ENCODE data around the gene TSHZ2.

Gene TSHZ2

GRCh38 chr20:53208110-53208832, 236.1 kb downstream of the TSHZ2 start:
- no peak for DNase-seq (ENCODE audit: low spot score)

- DNase-seq (ENCODE audit: low spot score) = no peak
Measured at GRCh38 chr20:53210041-53210440, 237.9 kb downstream of the TSHZ2 start.

- no peak for DNase-seq (ENCODE audit: low spot score)
Measured at GRCh38 chr20:53210931-53211330, 238.8 kb downstream of the TSHZ2 start.

GRCh38 chr20:53212018-53212417, 239.9 kb downstream of the TSHZ2 start:
- no peak for DNase-seq (ENCODE audit: low spot score)

GRCh38 chr20:53214392-53214791, 242.2 kb downstream of the TSHZ2 start:
- DNase-seq (ENCODE audit: low spot score) = no peak

GRCh38 chr20:53215166-53215565, 243.0 kb downstream of the TSHZ2 start:
- no peak for DNase-seq (ENCODE audit: low spot score)

GRCh38 chr20:53216478-53216855, 244.3 kb downstream of the TSHZ2 start:
- no peak for DNase-seq (ENCODE audit: low spot score)

GRCh38 chr20:53216856-53217576, 244.9 kb downstream of the TSHZ2 start:
- peak; percentile 61 for DNase-seq (ENCODE audit: low spot score)

- DNase-seq (ENCODE audit: low spot score) = no peak
Measured at GRCh38 chr20:53220482-53221307, 248.5 kb downstream of the TSHZ2 start.

GRCh38 chr20:53221731-53222130, 249.6 kb downstream of the TSHZ2 start:
- no peak for DNase-seq (ENCODE audit: low spot score)

- no peak for DNase-seq (ENCODE audit: low spot score)
Measured at GRCh38 chr20:53222416-53222815, 250.3 kb downstream of the TSHZ2 start.

GRCh38 chr20:53222932-53223331, 250.8 kb downstream of the TSHZ2 start:
- DNase-seq (ENCODE audit: low spot score) = no peak

GRCh38 chr20:53223626-53224172, 251.5 kb downstream of the TSHZ2 start:
- DNase-seq (ENCODE audit: low spot score) = no peak

- no peak for DNase-seq (ENCODE audit: low spot score)
Measured at GRCh38 chr20:53224851-53225250, 252.7 kb downstream of the TSHZ2 start.

- DNase-seq (ENCODE audit: low spot score) = no peak
Measured at GRCh38 chr20:53226826-53227225, 254.7 kb downstream of the TSHZ2 start.

- DNase-seq (ENCODE audit: low spot score) = no peak
Measured at GRCh38 chr20:53227523-53227922, 255.4 kb downstream of the TSHZ2 start.

GRCh38 chr20:53231061-53231460, 258.9 kb downstream of the TSHZ2 start:
- no peak for DNase-seq (ENCODE audit: low spot score)

GRCh38 chr20:53237461-53237860, 265.3 kb downstream of the TSHZ2 start:
- no peak for DNase-seq (ENCODE audit: low spot score)

- no peak for DNase-seq (ENCODE audit: low spot score)
Measured at GRCh38 chr20:53238121-53238660, 266.0 kb downstream of the TSHZ2 start.

GRCh38 chr20:53243152-53243551, 271.0 kb downstream of the TSHZ2 start:
- no peak for DNase-seq (ENCODE audit: low spot score)

GRCh38 chr20:53244711-53245110, 272.6 kb downstream of the TSHZ2 start:
- no peak for DNase-seq (ENCODE audit: low spot score)

GRCh38 chr20:53245574-53245973, 273.4 kb downstream of the TSHZ2 start:
- no peak for DNase-seq (ENCODE audit: low spot score)

Data from HuH-7.5 (cell line).